Measurements from ENCODE around the gene UNG. TPM values are rescaled to one million over a fixed set of nuclear protein-coding genes. Genes with fewer than 3 reads are reported as not detected.

Gene UNG
- total and polyA plus RNA-seq, 4 donors: 11.8 to 17.8 (median 14.9) TPM

- no peak for TF ChIP-seq CTCF (IDR thresholded peaks at IDR 0.05; ENCODE audit: control extremely low read depth, extremely low read depth)
- no peak for ATAC-seq (ENCODE audit: insufficient read depth, low FRiP score)
Observed at GRCh38 chr12:109065154-109065852, 32.1 kb upstream of the UNG start.

GRCh38 chr12:109065853-109066193, 31.6 kb upstream of the UNG start:
- H3K36me3 ChIP-seq (ENCODE audit: control insufficient read depth in 4 of 4, insufficient read depth in 4 of 4, low read length in 4 of 4): peaks cover 19 to 54% (median 35%) of the 10 kb centered on the region in 4 donors
- H3K27ac ChIP-seq (ENCODE audit: low read depth in 1 of 2, low read length in 1 of 2): no peak overlapping the region
- no peaks in the 10 kb centered on the region for H3K27me3 ChIP-seq (ENCODE audit: control insufficient read depth in 3 of 3, insufficient read depth in 3 of 3, low read length in 2 of 3)
- TF ChIP-seq CTCF (IDR thresholded peaks at IDR 0.05; ENCODE audit: control extremely low read depth, extremely low read depth): no peak
- no peak overlapping the region for H3K4me3 ChIP-seq
- DNase-seq: no peak
- ATAC-seq (ENCODE audit: insufficient read depth, low FRiP score): no peak
- 82 to 100% methylated on average over 1 of the region's 1 CpG for WGBS, 2 donors
- H3K9ac ChIP-seq (ENCODE audit: insufficient read depth in 1 of 2, low read length in 2 of 2): no peak overlapping the region
- H3K4me1 ChIP-seq (ENCODE audit: control insufficient read depth in 5 of 5, insufficient read depth in 5 of 5, low read length in 5 of 5): no peaks in the 10 kb centered on the region
- peaks cover 0 to 5% (median 0%) of the 10 kb centered on the region in 4 donors for H3K9me3 ChIP-seq (ENCODE audit: control insufficient read depth in 4 of 4, insufficient read depth in 3 of 4, low read length in 3 of 4)

More at GRCh38 chr12:109065154-109065852, 32.1 kb upstream of the UNG start:
- 90 to 94% methylated on average over 5 of the region's 5 CpGs for WGBS, 2 donors
- Histone ChIP-seq H3K9me3 (ENCODE audit: control insufficient read depth in 4 of 4, insufficient read depth in 3 of 4, low read length in 3 of 4) (peaks cover 0 to 5% (median 0%) of the 10 kb centered on the region in 4 donors), H3K36me3 (ENCODE audit: control insufficient read depth in 4 of 4, insufficient read depth in 4 of 4, low read length in 4 of 4) (peaks cover 16 to 49% (median 31%) of the 10 kb centered on the region in 4 donors), H3K4me1 (ENCODE audit: control insufficient read depth in 5 of 5, insufficient read depth in 5 of 5, low read length in 5 of 5) (no peaks in the 10 kb centered on the region), H3K4me3 (no peak overlapping the region), H3K9ac (ENCODE audit: insufficient read depth in 1 of 2, low read length in 2 of 2) (no peak overlapping the region), H3K27ac (ENCODE audit: low read depth in 1 of 2, low read length in 1 of 2) (no peak overlapping the region), H3K27me3 (ENCODE audit: control insufficient read depth in 3 of 3, insufficient read depth in 3 of 3, low read length in 2 of 3) (no peaks in the 10 kb centered on the region)
- DNase-seq: peak in 2 of 3 donors; percentile 13 to 25

GRCh38 chr12:109069307-109070271, 27.8 kb upstream of the UNG start:
- Histone ChIP-seq H3K4me1 (ENCODE audit: control insufficient read depth in 5 of 5, insufficient read depth in 5 of 5, low read length in 5 of 5) (no peaks in the 10 kb centered on the region), H3K27ac (ENCODE audit: low read depth in 1 of 2, low read length in 1 of 2) (no peak overlapping the region), H3K4me3 (no peak overlapping the region), H3K36me3 (ENCODE audit: control insufficient read depth in 4 of 4, insufficient read depth in 4 of 4, low read length in 4 of 4) (peaks cover 24 to 62% (median 51%) of the 10 kb centered on the region in 4 donors), H3K27me3 (ENCODE audit: control insufficient read depth in 3 of 3, insufficient read depth in 3 of 3, low read length in 2 of 3) (no peaks in the 10 kb centered on the region), H3K9me3 (ENCODE audit: control insufficient read depth in 4 of 4, insufficient read depth in 3 of 4, low read length in 3 of 4) (no peaks in the 10 kb centered on the region), H3K9ac (ENCODE audit: insufficient read depth in 1 of 2, low read length in 2 of 2) (no peak overlapping the region)
- no peak for DNase-seq
- WGBS, 2 donors: 91 to 95% methylated on average over 17 of the region's 17 CpGs
- TF ChIP-seq CTCF (IDR thresholded peaks at IDR 0.05; ENCODE audit: control extremely low read depth, extremely low read depth): no peak
- no peak for ATAC-seq (ENCODE audit: insufficient read depth, low FRiP score)
